ENCODE data around the gene HSF2. TPM values are rescaled to one million over a fixed set of nuclear protein-coding genes. Genes with fewer than 3 reads are reported as not detected.

The HSF2 gene
- total and polyA plus RNA-seq, 8 donors = 2.7 to 8.6 (median 3.8) TPM

DNA sequence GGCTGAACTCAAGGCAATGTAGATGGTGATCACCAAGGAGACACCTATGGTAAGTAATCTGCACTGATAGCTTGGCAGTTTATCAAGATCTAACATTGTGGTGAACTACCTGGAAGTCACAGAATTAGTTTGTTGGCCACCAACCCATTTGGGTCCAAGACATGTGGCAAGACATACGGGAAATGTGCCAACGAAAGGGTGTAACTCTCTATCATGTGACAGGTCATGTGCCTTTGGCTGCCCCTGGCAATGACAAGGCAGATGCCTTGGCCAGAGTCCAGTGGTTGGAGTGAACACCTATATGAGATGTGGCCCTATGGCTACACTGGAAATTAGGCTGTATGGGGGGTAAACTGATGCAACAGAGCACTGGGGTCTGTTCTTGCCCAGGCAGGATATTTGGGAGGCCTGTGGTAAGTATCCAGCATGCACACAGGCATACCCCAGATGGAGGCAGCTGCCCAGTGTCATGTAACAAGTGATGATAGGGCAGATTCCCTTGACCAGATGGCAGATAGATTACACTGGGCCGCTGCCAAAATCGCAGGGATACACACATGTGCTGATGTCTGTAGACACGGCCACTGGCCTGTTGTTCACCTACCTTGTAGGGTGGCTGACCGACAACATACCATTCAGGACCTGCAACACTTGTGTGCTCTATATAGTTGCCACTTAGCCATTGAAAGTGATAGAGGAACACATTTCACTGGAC is 35.5 kb upstream of the HSF2 start:
- FAIRE-seq = no peak
- H3K9me3 ChIP-seq = no peaks in the 10 kb centered on the region
- no peak overlapping the region for H3K4me3 ChIP-seq
- TF ChIP-seq, protein P1, sequence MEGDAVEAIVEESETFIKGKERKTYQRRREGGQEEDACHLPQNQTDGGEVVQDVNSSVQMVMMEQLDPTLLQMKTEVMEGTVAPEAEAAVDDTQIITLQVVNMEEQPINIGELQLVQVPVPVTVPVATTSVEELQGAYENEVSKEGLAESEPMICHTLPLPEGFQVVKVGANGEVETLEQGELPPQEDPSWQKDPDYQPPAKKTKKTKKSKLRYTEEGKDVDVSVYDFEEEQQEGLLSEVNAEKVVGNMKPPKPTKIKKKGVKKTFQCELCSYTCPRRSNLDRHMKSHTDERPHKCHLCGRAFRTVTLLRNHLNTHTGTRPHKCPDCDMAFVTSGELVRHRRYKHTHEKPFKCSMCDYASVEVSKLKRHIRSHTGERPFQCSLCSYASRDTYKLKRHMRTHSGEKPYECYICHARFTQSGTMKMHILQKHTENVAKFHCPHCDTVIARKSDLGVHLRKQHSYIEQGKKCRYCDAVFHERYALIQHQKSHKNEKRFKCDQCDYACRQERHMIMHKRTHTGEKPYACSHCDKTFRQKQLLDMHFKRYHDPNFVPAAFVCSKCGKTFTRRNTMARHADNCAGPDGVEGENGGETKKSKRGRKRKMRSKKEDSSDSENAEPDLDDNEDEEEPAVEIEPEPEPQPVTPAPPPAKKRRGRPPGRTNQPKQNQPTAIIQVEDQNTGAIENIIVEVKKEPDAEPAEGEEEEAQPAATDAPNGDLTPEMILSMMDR (IDR thresholded peaks at IDR 0.05) = no peak
- no peaks in the 10 kb centered on the region for H3K36me3 ChIP-seq
- 70 to 87% methylated on average over 6 of the region's 6 CpGs for WGBS, 2 donors
- ATAC-seq = no peak
- no peak overlapping the region for H3K27ac ChIP-seq
- no peaks in the 10 kb centered on the region for H3K4me1 ChIP-seq
- H3K27me3 ChIP-seq = no peaks in the 10 kb centered on the region
- intact Hi-C loops (cut with DNase I) = no loop called here
- no peak for DNase-seq

GRCh38 chr6:122365775-122366403 is 33.6 kb upstream of the HSF2 start:
- intact Hi-C loops (cut with DNase I) = no loop called here
- FAIRE-seq = no peak

GRCh38 chr6:122367171-122367570 is 32.3 kb upstream of the HSF2 start:
- ATAC-seq (no peak), FAIRE-seq (no peak), DNase-seq (no peak)
- Histone ChIP-seq H3K36me3 (no peaks in the 10 kb centered on the region), H3K27me3 (no peaks in the 10 kb centered on the region), H3K27ac (no peak overlapping the region), H3K9me3 (no peaks in the 10 kb centered on the region), H3K4me3 (no peak overlapping the region), H3K4me1 (no peaks in the 10 kb centered on the region)
- WGBS, 2 donors = 78 to 83% methylated on average over 1 of the region's 1 CpG
- TF ChIP-seq, protein P1 (IDR thresholded peaks at IDR 0.05) = no peak
- intact Hi-C loops (cut with DNase I) = no loop called here

More at GRCh38 chr6:122365775-122366403, 33.6 kb upstream of the HSF2 start:
- H3K9me3 ChIP-seq = no peaks in the 10 kb centered on the region
- TF ChIP-seq, protein P1 (IDR thresholded peaks at IDR 0.05) = no peak
- DNase-seq (no peak), ATAC-seq (no peak)
- 77 to 84% methylated on average over 8 of the region's 8 CpGs for WGBS, 2 donors
- no peaks in the 10 kb centered on the region for H3K27me3 ChIP-seq
- H3K36me3 ChIP-seq = no peaks in the 10 kb centered on the region
- H3K27ac ChIP-seq = no peak overlapping the region
- no peaks in the 10 kb centered on the region for H3K4me1 ChIP-seq
- no peak overlapping the region for H3K4me3 ChIP-seq

DNA sequence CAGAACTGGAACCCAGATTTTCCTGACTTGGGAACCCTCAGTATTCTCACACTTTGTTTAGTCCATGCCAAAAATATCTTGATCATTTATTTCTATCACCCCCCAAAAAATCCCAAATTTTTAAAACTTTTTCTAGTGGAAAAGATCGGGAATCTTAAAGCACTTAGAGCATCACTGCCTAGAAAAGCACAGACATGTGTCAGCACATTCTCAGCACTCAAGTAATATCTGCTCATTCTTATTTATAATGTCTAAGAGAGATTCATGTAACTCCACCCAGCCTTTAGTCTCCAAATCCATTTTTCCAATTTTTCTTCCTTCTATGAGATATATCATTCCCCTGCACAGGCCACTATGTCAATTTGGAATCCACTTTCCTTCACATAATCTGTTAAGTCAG is 29.9 kb upstream of the HSF2 start:
- FAIRE-seq (no peak), ATAC-seq (no peak), DNase-seq (no peak)
- Histone ChIP-seq H3K27me3 (no peaks in the 10 kb centered on the region), H3K4me3 (no peak overlapping the region), H3K27ac (no peak overlapping the region), H3K36me3 (no peaks in the 10 kb centered on the region), H3K9me3 (no peaks in the 10 kb centered on the region), H3K4me1 (no peaks in the 10 kb centered on the region)
- intact Hi-C loops (cut with DNase I) = no loop called here
- TF ChIP-seq, protein P1 (IDR thresholded peaks at IDR 0.05) = no peak
- WGBS, 2 donors = 74% methylated on average over 1 of the region's 1 CpG

DNA sequence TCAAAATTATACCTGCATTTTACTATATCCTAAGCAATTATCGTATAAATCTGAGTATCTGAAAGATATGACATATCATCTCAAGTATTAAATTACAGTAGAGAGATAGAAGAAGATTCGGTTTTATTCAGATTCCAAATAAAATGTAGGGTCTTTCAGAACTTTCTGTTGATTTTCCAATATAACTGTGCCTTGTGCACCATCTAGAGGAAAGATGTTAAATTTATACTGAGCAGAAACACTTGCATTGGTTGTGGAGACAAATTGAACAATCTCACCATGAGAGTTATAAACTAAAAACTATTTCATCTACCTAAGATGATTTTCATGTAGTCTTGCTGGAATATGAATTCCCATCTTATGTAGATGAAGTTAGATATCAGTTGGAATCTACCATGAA is 26.8 kb upstream of the HSF2 start:
- no peak overlapping the region for H3K4me3 ChIP-seq
- H3K4me1 ChIP-seq = no peaks in the 10 kb centered on the region
- H3K27ac ChIP-seq = no peak overlapping the region
- intact Hi-C loops (cut with DNase I) = no loop called here
- FAIRE-seq = peak; percentile 5
- WGBS, 2 donors = 8 to 26% methylated on average over 2 of the region's 2 CpGs
- H3K9me3 ChIP-seq = no peaks in the 10 kb centered on the region
- no peak for ATAC-seq
- DNase-seq = no peak
- TF ChIP-seq, protein P1 (IDR thresholded peaks at IDR 0.05) = peak in 1 of 4 donors; percentile 12
- no peaks in the 10 kb centered on the region for H3K36me3 ChIP-seq
- no peaks in the 10 kb centered on the region for H3K27me3 ChIP-seq

Measured in pancreas (tissue), 10 donors.